Measurements from ENCODE around the gene MORN4.

DNA sequence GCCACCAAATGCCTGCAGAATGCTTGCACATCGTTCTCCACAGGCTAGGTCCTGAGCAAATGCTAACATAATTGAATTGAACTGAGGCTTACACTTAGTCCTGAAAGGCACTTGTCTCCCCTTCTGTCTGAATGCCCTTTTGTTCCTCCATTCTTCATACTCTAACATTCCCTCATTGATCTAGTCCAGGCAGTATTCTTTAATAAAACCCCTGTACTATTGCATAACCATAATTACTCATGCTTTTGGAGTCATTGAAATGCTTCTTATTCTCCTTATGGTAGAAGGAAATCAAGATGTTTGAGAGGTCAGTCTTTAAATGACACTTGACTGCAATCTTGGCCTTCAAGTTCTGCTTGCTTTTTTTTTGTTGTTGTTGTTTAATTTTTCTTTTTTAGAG is 14.3 kb upstream of the MORN4 start:
- TF ChIP-seq, protein P1, sequence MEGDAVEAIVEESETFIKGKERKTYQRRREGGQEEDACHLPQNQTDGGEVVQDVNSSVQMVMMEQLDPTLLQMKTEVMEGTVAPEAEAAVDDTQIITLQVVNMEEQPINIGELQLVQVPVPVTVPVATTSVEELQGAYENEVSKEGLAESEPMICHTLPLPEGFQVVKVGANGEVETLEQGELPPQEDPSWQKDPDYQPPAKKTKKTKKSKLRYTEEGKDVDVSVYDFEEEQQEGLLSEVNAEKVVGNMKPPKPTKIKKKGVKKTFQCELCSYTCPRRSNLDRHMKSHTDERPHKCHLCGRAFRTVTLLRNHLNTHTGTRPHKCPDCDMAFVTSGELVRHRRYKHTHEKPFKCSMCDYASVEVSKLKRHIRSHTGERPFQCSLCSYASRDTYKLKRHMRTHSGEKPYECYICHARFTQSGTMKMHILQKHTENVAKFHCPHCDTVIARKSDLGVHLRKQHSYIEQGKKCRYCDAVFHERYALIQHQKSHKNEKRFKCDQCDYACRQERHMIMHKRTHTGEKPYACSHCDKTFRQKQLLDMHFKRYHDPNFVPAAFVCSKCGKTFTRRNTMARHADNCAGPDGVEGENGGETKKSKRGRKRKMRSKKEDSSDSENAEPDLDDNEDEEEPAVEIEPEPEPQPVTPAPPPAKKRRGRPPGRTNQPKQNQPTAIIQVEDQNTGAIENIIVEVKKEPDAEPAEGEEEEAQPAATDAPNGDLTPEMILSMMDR (IDR thresholded peaks at IDR 0.05; ENCODE audit: insufficient read depth, low read length, poor library complexity, severe bottlenecking), result no peak
- no peak for TF ChIP-seq EZH2phosphoT487 (conservative IDR thresholded peaks at IDR 0.05; ENCODE audit: low read length)
